ENCODE results near the gene CDT1.

The CDT1 gene

GRCh38 chr16:88805340-88805715 lies 1.7 kb downstream of the CDT1 start:
- no peak overlapping the region for H2AFZ ChIP-seq (ENCODE audit: low read length)
- peak overlapping the region; percentile 73 for H3K4me2 ChIP-seq (ENCODE audit: low read length)
- H3K27ac ChIP-seq (ENCODE audit: low read depth, low read length, poor library complexity, severe bottlenecking), result peak overlapping the region; percentile 83
- H3K79me2 ChIP-seq (ENCODE audit: insufficient read depth, low read length), result no peaks in the 10 kb centered on the region
- H3K9ac ChIP-seq (ENCODE audit: low read length), result peak overlapping the region; percentile 97
- H3K4me3 ChIP-seq (ENCODE audit: low read depth, low read length, poor library complexity, severe bottlenecking), result peak overlapping the region; percentile 84
- no peaks in the 10 kb centered on the region for H3K9me3 ChIP-seq (ENCODE audit: low read length)
- TF ChIP-seq EZH2 (IDR thresholded peaks at IDR 0.05; ENCODE audit: borderline replicate concordance, low read length) (no peak), CTCF (IDR thresholded peaks at IDR 0.05; ENCODE audit: low read length) (no peak)
- H3F3A ChIP-seq (ENCODE audit: insufficient read depth, low read length), result peaks cover 4% of the 10 kb centered on the region; the same call in 1 of the 2 replicates
- no peaks in the 10 kb centered on the region for H4K20me1 ChIP-seq (ENCODE audit: insufficient read depth, low read length)
- H3K36me3 ChIP-seq (ENCODE audit: insufficient read depth, low read length), result peaks cover 57% of the 10 kb centered on the region
- no peaks in the 10 kb centered on the region for H3K9me2 ChIP-seq (ENCODE audit: low read depth, low read length)
- H3K4me1 ChIP-seq (ENCODE audit: insufficient read depth, low read length, severe bottlenecking), result peaks cover 48% of the 10 kb centered on the region
- no peaks in the 10 kb centered on the region for H3K27me3 ChIP-seq (ENCODE audit: insufficient read depth, low read length)

- H3K27ac ChIP-seq (ENCODE audit: low read depth, low read length, poor library complexity, severe bottlenecking), result no peak overlapping the region
- no peaks in the 10 kb centered on the region for H3K79me2 ChIP-seq (ENCODE audit: insufficient read depth, low read length)
- H3K4me3 ChIP-seq (ENCODE audit: low read depth, low read length, poor library complexity, severe bottlenecking), result no peak overlapping the region
Observed at GRCh38 chr16:88805887-88806393, 2.4 kb downstream of the CDT1 start.

GRCh38 chr16:88806491-88807111 lies 3.0 kb downstream of the CDT1 start:
- Histone ChIP-seq H3K9me3 (ENCODE audit: low read length) (no peaks in the 10 kb centered on the region), H3K27ac (ENCODE audit: low read depth, low read length, poor library complexity, severe bottlenecking) (no peak overlapping the region), H4K20me1 (ENCODE audit: insufficient read depth, low read length) (no peaks in the 10 kb centered on the region), H3K9me2 (ENCODE audit: low read depth, low read length) (no peaks in the 10 kb centered on the region), H2AFZ (ENCODE audit: low read length) (no peak overlapping the region), H3K9ac (ENCODE audit: low read length) (no peak overlapping the region), H3K4me2 (ENCODE audit: low read length) (no peak overlapping the region), H3K36me3 (ENCODE audit: insufficient read depth, low read length) (peaks cover 58% of the 10 kb centered on the region), H3K4me1 (ENCODE audit: insufficient read depth, low read length, severe bottlenecking) (peaks cover 43% of the 10 kb centered on the region), H3K27me3 (ENCODE audit: insufficient read depth, low read length) (no peaks in the 10 kb centered on the region), H3K4me3 (ENCODE audit: low read depth, low read length, poor library complexity, severe bottlenecking) (no peak overlapping the region), H3F3A (ENCODE audit: insufficient read depth, low read length) (peaks cover 4% of the 10 kb centered on the region; the same call in 1 of the 2 replicates), H3K79me2 (ENCODE audit: insufficient read depth, low read length) (no peaks in the 10 kb centered on the region)
- TF ChIP-seq EZH2 (IDR thresholded peaks at IDR 0.05; ENCODE audit: borderline replicate concordance, low read length) (no peak), CTCF (IDR thresholded peaks at IDR 0.05; ENCODE audit: low read length) (no peak)

More at GRCh38 chr16:88805887-88806393, 2.4 kb downstream of the CDT1 start:
- Histone ChIP-seq H2AFZ (ENCODE audit: low read length) (no peak overlapping the region), H3K9ac (ENCODE audit: low read length) (no peak overlapping the region; the same call in 1 of the 2 replicates), H3K9me3 (ENCODE audit: low read length) (no peaks in the 10 kb centered on the region), H3K36me3 (ENCODE audit: insufficient read depth, low read length) (peaks cover 58% of the 10 kb centered on the region), H3K9me2 (ENCODE audit: low read depth, low read length) (no peaks in the 10 kb centered on the region), H3K4me1 (ENCODE audit: insufficient read depth, low read length, severe bottlenecking) (peaks cover 48% of the 10 kb centered on the region), H3F3A (ENCODE audit: insufficient read depth, low read length) (peaks cover 4% of the 10 kb centered on the region; the same call in 1 of the 2 replicates), H3K4me2 (ENCODE audit: low read length) (peak overlapping the region; percentile 73; the same call in 1 of the 2 replicates), H4K20me1 (ENCODE audit: insufficient read depth, low read length) (no peaks in the 10 kb centered on the region), H3K27me3 (ENCODE audit: insufficient read depth, low read length) (no peaks in the 10 kb centered on the region)
- TF ChIP-seq EZH2 (IDR thresholded peaks at IDR 0.05; ENCODE audit: borderline replicate concordance, low read length), result no peak
- TF ChIP-seq CTCF (IDR thresholded peaks at IDR 0.05; ENCODE audit: low read length), result no peak
